ENCODE data around the gene TP53RK. TPM values are rescaled to one million over a fixed set of nuclear protein-coding genes. Genes with fewer than 3 reads are reported as not detected.

TP53RK gene
- total RNA-seq, 1 experiment from 2014 or later = 20.6 TPM

DNA sequence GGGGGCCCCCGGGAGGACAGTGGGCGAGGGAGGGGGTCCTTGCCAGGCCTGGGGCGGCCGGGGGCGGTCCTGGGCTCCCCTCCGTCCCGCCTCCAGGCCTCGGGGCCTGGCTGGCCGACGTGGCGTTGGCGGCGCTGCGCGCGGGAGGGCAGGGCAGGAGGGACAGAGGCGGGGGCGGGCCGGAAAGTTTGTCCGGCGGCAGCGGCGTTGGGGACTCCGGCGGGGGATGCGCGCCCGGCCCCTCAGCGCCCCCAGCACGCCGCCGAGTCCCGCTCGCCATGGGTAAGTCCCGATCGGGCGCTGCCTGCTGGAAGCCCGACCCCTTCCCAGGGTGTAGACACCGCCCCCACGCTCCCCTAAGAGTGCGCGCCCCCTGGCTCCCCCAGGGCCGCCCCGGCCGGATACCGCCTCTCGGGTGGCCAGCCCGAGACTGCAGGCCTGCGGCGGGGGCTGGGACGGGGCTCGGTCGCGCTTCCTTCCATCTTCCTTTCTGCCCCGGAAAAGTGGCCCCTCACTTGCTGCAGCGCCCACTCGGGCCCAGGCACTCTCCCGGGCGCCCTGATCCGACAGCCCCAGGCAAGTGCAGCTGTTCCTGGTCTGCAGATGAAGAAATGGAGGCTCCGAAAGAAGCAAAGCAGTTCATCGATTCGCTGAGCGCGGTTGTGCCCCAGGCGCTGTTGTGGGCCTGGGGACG, 20.4 kb upstream of the TP53RK start, which contains the start of gene SLC2A10:
SLC2A10 (plus strand) TSS at position 191 of the 694 bp plus-strand sequence; CDS start at position 279, 88 bp downstream.
- BruUV-seq (replicated peaks) = no TSS peak
- TF ChIP-seq, protein P1, sequence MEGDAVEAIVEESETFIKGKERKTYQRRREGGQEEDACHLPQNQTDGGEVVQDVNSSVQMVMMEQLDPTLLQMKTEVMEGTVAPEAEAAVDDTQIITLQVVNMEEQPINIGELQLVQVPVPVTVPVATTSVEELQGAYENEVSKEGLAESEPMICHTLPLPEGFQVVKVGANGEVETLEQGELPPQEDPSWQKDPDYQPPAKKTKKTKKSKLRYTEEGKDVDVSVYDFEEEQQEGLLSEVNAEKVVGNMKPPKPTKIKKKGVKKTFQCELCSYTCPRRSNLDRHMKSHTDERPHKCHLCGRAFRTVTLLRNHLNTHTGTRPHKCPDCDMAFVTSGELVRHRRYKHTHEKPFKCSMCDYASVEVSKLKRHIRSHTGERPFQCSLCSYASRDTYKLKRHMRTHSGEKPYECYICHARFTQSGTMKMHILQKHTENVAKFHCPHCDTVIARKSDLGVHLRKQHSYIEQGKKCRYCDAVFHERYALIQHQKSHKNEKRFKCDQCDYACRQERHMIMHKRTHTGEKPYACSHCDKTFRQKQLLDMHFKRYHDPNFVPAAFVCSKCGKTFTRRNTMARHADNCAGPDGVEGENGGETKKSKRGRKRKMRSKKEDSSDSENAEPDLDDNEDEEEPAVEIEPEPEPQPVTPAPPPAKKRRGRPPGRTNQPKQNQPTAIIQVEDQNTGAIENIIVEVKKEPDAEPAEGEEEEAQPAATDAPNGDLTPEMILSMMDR (conservative IDR thresholded peaks at IDR 0.05; ENCODE audit: low read depth, low read length) = no peak
- TF ChIP-seq EZH2 (IDR thresholded peaks at IDR 0.05; ENCODE audit: borderline replicate concordance, low read depth, low read length, poor library complexity, severe bottlenecking) = peak; percentile 52
- CTCF ChIA-PET = no interaction called here
- Histone ChIP-seq H3K27ac (ENCODE audit: low read depth, low read length, poor library complexity, severe bottlenecking) (no peak within 1 kb of the TSS), H3K36me3 (ENCODE audit: insufficient read depth, low read length, poor library complexity, severe bottlenecking) (no peaks in the 10 kb centered on the region), H3K27me3 (replicated peaks; ENCODE audit: insufficient read depth, low read depth, low read length, poor library complexity) (peaks cover 41% of the 10 kb centered on the region), H3K4me3 (ENCODE audit: low read depth, low read length, poor library complexity, severe bottlenecking) (peak within 1 kb of the TSS; percentile 43), H3K9me3 (ENCODE audit: low read depth, low read length, poor library complexity, severe bottlenecking) (no peaks in the 10 kb centered on the region), H3K4me1 (ENCODE audit: insufficient read depth, low read length, poor library complexity, severe bottlenecking) (no peaks in the 10 kb centered on the region)
- intact Hi-C loops (cut with micrococcal nuclease; ENCODE audit: unreplicated experiment) = no loop called here
- no peak for DNase-seq (ENCODE audit: low spot score)
- POLR2A ChIA-PET (ENCODE audit: low non-redundant PET) = no interaction called here

DNA sequence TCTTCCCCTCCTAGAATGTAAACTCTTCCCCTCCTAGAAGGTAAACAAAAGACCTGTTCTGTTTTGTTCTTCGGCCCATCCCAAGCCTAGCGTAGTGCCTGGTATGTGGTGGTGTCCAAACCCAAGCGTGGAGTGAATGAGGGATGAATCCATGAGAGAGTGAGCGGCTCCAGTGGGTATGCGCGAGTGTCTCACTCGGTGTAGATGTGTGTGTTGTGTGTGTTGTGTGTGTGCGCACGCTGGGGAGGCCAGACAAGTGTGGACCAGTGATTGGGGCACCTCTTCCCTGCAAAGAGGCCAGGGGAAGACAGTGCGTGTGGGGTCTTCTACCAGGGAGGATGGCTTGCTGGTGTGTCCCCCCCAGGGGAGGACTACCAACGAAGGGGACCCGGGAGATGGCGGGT, 19.8 kb upstream of the TP53RK start:
- H3K27ac ChIP-seq (ENCODE audit: low read depth, low read length, poor library complexity, severe bottlenecking) = no peak overlapping the region
- BruUV-seq (replicated peaks) = no TSS peak
- H3K4me1 ChIP-seq (ENCODE audit: insufficient read depth, low read length, poor library complexity, severe bottlenecking) = no peaks in the 10 kb centered on the region
- no peak for DNase-seq (ENCODE audit: low spot score)
- H3K9me3 ChIP-seq (ENCODE audit: low read depth, low read length, poor library complexity, severe bottlenecking) = no peaks in the 10 kb centered on the region
- POLR2A ChIA-PET (ENCODE audit: low non-redundant PET) = no interaction called here
- H3K4me3 ChIP-seq (ENCODE audit: low read depth, low read length, poor library complexity, severe bottlenecking) = peak overlapping the region; percentile 43
- intact Hi-C loops (cut with micrococcal nuclease; ENCODE audit: unreplicated experiment) = no loop called here
- H3K27me3 ChIP-seq (replicated peaks; ENCODE audit: insufficient read depth, low read depth, low read length, poor library complexity) = peaks cover 41% of the 10 kb centered on the region
- no peaks in the 10 kb centered on the region for H3K36me3 ChIP-seq (ENCODE audit: insufficient read depth, low read length, poor library complexity, severe bottlenecking)
- no peak for TF ChIP-seq EZH2 (IDR thresholded peaks at IDR 0.05; ENCODE audit: borderline replicate concordance, low read depth, low read length, poor library complexity, severe bottlenecking)
- TF ChIP-seq, protein P1 (conservative IDR thresholded peaks at IDR 0.05; ENCODE audit: low read depth, low read length) = no peak
- CTCF ChIA-PET = no interaction called here

DNA sequence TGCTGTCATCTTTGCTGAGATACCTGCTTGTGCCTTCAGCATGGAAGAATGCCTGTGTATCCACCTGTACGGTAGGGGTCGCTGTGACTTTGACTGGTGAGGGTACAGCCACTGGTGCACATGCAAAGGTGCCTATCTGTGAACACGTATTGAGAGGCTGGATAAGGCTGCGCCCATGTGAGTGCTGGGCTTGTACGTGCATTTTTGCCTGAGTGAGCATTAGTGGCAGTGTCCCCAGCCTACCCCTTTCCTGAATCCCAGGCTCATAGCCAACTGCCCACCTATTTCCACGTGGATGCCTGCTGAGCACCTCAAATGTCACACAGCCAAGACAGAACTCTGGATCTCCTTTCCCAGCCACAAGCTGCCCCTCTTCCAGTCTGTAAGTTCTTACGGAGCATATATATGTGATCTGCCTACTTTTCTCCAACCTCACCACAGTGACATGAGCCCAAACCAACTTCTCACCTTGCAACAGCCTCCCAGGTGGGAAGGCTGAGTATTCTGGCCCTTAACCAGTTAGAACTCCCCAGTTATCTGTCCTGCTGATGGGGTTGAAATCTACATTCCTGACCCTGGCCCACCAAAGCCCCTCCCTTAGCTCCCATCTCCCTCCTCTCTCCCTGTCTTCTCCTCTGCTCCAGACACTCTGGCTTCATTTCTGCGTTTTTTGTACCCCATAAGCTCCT, 19.1 kb upstream of the TP53RK start:
- ChIA-PET CTCF (no interaction called here), POLR2A (ENCODE audit: low non-redundant PET) (no interaction called here)
- Histone ChIP-seq H3K36me3 (ENCODE audit: insufficient read depth, low read length, poor library complexity, severe bottlenecking) (no peaks in the 10 kb centered on the region), H3K27me3 (replicated peaks; ENCODE audit: insufficient read depth, low read depth, low read length, poor library complexity) (peaks cover 41% of the 10 kb centered on the region), H3K4me3 (ENCODE audit: low read depth, low read length, poor library complexity, severe bottlenecking) (no peak overlapping the region), H3K27ac (ENCODE audit: low read depth, low read length, poor library complexity, severe bottlenecking) (no peak overlapping the region), H3K9me3 (ENCODE audit: low read depth, low read length, poor library complexity, severe bottlenecking) (no peaks in the 10 kb centered on the region), H3K4me1 (ENCODE audit: insufficient read depth, low read length, poor library complexity, severe bottlenecking) (no peaks in the 10 kb centered on the region)
- BruUV-seq (replicated peaks) = no TSS peak
- intact Hi-C loops (cut with micrococcal nuclease; ENCODE audit: unreplicated experiment) = no loop called here
- DNase-seq (ENCODE audit: low spot score) = no peak
- TF ChIP-seq EZH2 (IDR thresholded peaks at IDR 0.05; ENCODE audit: borderline replicate concordance, low read depth, low read length, poor library complexity, severe bottlenecking) = no peak
- TF ChIP-seq, protein P1 (conservative IDR thresholded peaks at IDR 0.05; ENCODE audit: low read depth, low read length) = peak; percentile 41; the same call in 1 of the 2 replicates
